G401.6 (cell line): ENCODE results near the gene DNALI1.
A peak's percentile ranks its signal among the peaks of the same experiment; 100 is the strongest.
"Not testable (repeated sequence)": the region's sequence is repeated elsewhere in the genome, so short reads cannot be mapped to it uniquely, and the experiment has no call there.

Experiments
- FAIRE-seq: peaks from 2 replicates; lab custom pipeline; 2012; peaks lifted over from hg19 to GRCh38; lab: Jason Lieb, UNC

DNALI1 gene

DNA sequence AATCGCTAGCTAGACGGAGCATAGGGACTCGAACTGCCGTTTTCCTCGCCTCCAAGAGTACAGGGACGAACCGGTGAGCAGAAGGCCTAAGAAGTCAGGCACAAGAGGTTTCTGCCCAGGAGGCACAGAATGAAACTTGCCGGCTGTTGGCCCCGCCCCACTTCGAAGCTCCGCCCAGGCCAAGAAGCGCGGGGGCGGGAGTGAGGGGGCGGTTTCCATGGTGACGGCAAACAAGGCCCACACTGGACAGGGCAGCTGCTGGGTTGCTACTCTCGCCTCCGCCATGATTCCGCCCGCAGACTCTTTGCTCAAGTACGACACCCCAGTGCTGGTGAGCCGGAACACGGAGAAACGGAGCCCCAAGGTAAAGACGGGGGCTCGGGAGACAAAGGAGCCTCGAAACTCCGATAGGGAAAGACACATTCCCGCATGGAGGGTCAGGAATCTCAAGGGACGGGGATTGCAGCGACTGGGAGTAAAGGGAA, at the start of gene DNALI1:
TSS of gene DNALI1 (plus strand) at position 229 of the 485 bp plus-strand sequence. CDS start at position 284, 55 bp downstream.
- no peak for FAIRE-seq

- peak; percentile 72 for FAIRE-seq
Observed at GRCh38 chr1:37509181-37509580, 47.6 kb upstream of the DNALI1 start.

GRCh38 chr1:37513795-37514349, 42.9 kb upstream of the DNALI1 start:
- FAIRE-seq, result no peak

- no peak for FAIRE-seq
Observed at GRCh38 chr1:37514350-37515184, 42.2 kb upstream of the DNALI1 start, which contains the start of gene MEAF6. TSS of gene MEAF6 (minus strand) at chr1:37514766. CDS start at chr1:37514746, 20 bp downstream.

DNA sequence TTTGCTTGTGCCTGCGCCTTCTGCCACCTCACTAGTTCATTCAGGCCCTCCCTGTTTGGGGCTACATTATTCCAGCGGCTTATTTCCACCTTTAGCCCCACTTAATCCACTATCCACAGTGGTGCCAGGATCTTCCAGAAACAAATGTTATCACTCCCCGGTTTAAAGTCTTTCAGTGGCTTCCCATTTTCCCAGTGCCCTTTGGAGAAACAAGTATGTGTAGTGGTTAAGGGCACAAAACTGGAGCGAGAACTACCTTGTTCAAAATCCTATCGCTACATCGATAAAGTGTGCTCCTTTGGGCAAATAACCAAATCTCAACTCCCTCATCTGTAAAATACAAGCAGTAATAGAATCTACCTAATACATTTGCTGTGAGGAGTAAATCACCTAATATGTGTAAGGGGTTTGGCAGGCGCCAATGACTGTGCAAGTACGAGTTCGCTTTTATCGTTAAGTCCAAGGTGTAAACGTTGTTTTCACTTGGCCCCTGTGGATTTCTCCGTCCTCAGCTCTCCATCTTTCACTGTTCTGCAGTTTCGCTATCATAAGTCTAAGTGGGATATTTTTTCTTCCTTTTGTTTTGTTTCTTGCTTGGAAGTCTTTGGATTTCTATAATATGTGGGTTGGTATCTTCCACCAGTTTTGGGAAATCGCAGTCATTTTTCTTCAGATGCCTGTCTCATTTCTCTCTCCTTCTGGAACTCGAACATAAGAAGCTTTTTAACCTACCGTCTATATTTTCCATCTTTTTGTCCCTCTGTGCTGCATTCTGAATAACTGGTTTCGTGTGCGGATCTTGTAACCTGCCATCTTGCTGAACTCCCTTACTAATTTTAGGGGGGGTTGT, 41.3 kb upstream of the DNALI1 start:
- FAIRE-seq, result no peak

GRCh38 chr1:37517569-37517968, 39.2 kb upstream of the DNALI1 start:
- no peak for FAIRE-seq

GRCh38 chr1:37518241-37518640, 38.5 kb upstream of the DNALI1 start:
- FAIRE-seq, result not testable (repeated sequence)

GRCh38 chr1:37518929-37519328, 37.8 kb upstream of the DNALI1 start:
- FAIRE-seq, result not testable (repeated sequence)

GRCh38 chr1:37519613-37520012, 37.1 kb upstream of the DNALI1 start:
- FAIRE-seq, result no peak

DNA sequence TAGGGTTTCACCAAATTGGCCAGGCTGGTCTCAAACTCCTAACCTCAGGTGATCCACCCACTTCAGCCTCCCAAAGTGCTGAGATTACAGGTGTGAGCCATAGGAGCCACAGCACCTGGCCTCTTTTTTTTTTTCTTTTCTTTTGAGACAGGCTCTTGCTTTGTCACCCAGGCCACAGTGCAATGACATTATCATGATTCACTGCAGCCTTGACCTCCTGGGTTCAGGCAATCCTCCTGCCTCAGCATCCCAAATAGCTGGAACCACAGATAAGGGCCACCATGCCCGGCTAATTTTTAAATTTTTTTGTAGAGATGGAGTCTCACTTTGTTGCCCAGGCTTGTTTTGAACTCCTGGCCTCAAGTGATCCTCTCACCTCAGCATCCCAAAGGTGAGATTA, 26.9 kb upstream of the DNALI1 start:
- FAIRE-seq, result not testable (repeated sequence)

- FAIRE-seq, result not testable (repeated sequence)
Observed at GRCh38 chr1:37532418-37533156, 24.2 kb upstream of the DNALI1 start.

GRCh38 chr1:37533317-37534093, 23.2 kb upstream of the DNALI1 start:
- FAIRE-seq, result no peak

- FAIRE-seq, result no peak
Observed at GRCh38 chr1:37537378-37537777, 19.4 kb upstream of the DNALI1 start.

DNA sequence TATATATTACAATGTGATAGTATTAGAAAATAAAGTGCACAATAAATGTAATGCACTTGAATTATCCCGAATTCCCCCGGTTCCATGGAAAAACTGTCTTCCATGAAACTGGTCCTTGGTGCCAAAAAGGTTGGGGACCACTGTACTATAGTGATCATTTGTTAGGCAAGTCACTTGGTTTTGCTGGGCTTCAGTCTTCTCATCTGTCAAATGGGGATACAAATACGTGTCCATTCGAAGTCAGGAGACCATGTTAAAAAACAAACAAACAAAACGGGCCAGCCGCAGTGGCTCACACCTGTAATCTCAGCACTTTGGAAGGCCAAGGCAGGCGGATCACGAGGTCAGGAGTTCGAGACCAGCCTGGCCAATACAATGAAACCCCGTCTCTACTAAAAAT, 17.6 kb upstream of the DNALI1 start:
- not testable (repeated sequence) for FAIRE-seq

GRCh38 chr1:37540036-37540785, 16.5 kb upstream of the DNALI1 start:
- FAIRE-seq, result no peak

DNA sequence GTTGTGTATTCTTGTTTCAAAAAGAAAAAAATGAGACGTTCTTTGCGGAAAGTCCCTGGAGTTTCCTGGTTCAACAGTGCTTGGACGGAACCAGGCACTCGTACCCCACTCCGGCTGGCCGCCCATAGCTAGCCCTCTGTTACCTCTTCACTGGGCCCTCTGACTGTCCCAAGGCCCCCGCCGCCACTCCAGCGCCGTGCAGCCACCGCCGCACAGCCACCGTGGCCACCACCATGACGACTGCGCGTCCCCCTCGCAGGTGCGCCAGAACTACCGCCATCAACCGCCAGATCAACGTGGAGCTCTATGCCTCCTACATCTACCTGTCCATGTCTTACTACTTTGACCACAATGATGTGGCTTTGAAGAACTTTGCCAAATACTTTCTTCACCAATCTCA, 12.2 kb upstream of the DNALI1 start:
- no peak for FAIRE-seq

DNA sequence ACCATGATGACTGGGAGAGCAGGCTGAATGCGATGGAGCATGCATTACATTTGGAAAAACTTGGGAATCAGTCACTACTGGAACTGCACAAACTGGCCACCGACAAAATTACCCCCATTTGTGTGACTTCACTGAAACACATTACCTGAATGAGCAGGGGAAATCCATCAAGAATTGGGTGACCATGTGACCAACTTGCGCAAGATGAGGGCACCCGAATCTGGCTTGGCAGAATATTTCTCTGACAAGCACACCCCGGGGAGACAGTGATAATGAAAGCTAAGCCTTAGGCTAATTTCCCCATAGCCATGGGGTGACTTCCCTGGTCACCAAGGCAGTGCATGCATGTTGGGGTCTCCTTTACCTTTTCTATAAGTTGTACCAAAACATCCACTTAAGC, 11.7 kb upstream of the DNALI1 start:
- FAIRE-seq, result no peak

- no peak for FAIRE-seq
Observed at GRCh38 chr1:37549341-37549740, 7.4 kb upstream of the DNALI1 start.

- no peak for FAIRE-seq
Observed at GRCh38 chr1:37553598-37553926, 3.2 kb upstream of the DNALI1 start.
